GM18858 (cell line): Measurements from ENCODE around the gene TCEA3.

Experiments used
- ATAC-seq: cut with Tn5 transposase; IDR thresholded peaks from one replicate; pipeline ENCODE4 v1.9.1; 2021; ENCODE audit not compliant: unreplicated experiment

The TCEA3 gene

GRCh38 chr1:23424293-23425192, at the start of gene TCEA3:
TCEA3 (minus strand) TSS chr1:23424748; CDS start chr1:23424633, 115 bp downstream.
- ATAC-seq, result no peak

- ATAC-seq, result no peak
Measured at GRCh38 chr1:23473037-23473800, 48.7 kb upstream of the TCEA3 start.

GRCh38 chr1:23472351-23473036, 47.9 kb upstream of the TCEA3 start:
- no peak for ATAC-seq

GRCh38 chr1:23471473-23472075, 47.0 kb upstream of the TCEA3 start:
- ATAC-seq, result no peak

GRCh38 chr1:23470282-23471070, 45.9 kb upstream of the TCEA3 start:
- ATAC-seq, result no peak

- no peak for ATAC-seq
Measured at GRCh38 chr1:23469372-23469982, 44.9 kb upstream of the TCEA3 start.

- ATAC-seq, result no peak
Measured at GRCh38 chr1:23466423-23466989, 42.0 kb upstream of the TCEA3 start.

GRCh38 chr1:23463286-23463685, 38.7 kb upstream of the TCEA3 start:
- no peak for ATAC-seq

- no peak for ATAC-seq
Measured at GRCh38 chr1:23462766-23463165, 38.2 kb upstream of the TCEA3 start.

- ATAC-seq, result no peak
Measured at GRCh38 chr1:23461050-23461449, 36.5 kb upstream of the TCEA3 start.

GRCh38 chr1:23460519-23460918, 36.0 kb upstream of the TCEA3 start:
- no peak for ATAC-seq

- ATAC-seq, result no peak
Measured at GRCh38 chr1:23459338-23459757, 34.8 kb upstream of the TCEA3 start.

GRCh38 chr1:23456226-23456625, 31.7 kb upstream of the TCEA3 start:
- no peak for ATAC-seq

GRCh38 chr1:23453455-23454000, 29.0 kb upstream of the TCEA3 start:
- ATAC-seq, result no peak

GRCh38 chr1:23452011-23452411, 27.5 kb upstream of the TCEA3 start:
- no peak for ATAC-seq

GRCh38 chr1:23451441-23451840, 26.9 kb upstream of the TCEA3 start:
- ATAC-seq, result no peak

GRCh38 chr1:23450894-23451293, 26.3 kb upstream of the TCEA3 start:
- ATAC-seq, result no peak

- no peak for ATAC-seq
Measured at GRCh38 chr1:23449958-23450357, 25.4 kb upstream of the TCEA3 start.

- no peak for ATAC-seq
Measured at GRCh38 chr1:23449306-23449705, 24.8 kb upstream of the TCEA3 start.
